Fibroblast of pulmonary artery (primary cell): ENCODE measurements around the gene DMXL2.

Experiments used
- DNase-seq: peaks from one replicate; pipeline ENCODE4 v3.0.0-alpha.2; 2010; ENCODE audit warnings: low read depth
- H3K4me3 ChIP-seq: replicated peaks from 2 replicates; pipeline ENCODE4 v1.5.1; 2011; ENCODE audit warnings: low read depth, mild to moderate bottlenecking, control low read depth, low read length, moderate library complexity
- TF ChIP-seq, protein P1 (sequence below): IDR thresholded peaks from 2 replicates; pipeline ENCODE4 v1.5.1; 2011; ENCODE audit warnings: mild to moderate bottlenecking, control low read depth, low read length, inconsistent platforms; ENCODE audit errors: missing control alignments

DMXL2 gene

DNA sequence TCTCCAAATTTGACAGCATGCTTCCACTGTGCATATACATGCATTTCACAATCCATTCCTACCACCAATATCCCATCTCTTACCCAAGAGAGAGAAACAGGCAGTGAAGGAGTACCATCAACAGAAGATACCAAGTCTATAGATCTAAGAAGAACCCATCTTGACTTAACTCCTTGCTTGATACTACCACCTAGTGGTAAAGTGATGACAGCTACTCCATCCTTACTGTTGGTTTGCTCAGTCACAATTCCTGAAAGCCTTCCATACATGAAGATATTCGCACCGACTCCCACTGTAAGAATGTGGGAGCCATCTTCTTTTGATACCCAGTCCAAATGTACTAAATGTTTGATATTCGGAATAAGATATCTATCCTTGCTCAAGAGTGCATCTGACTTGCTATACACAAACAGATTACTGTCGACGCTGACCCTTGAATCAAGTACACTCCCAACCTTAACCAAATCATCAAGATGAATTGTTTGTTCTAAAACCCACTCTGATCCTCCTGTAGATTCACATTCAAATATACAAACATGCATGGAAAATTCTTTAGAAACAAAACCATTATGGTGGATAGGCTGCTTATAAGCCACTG, 123.1 kb downstream of the DMXL2 start:
- TF ChIP-seq, protein P1, sequence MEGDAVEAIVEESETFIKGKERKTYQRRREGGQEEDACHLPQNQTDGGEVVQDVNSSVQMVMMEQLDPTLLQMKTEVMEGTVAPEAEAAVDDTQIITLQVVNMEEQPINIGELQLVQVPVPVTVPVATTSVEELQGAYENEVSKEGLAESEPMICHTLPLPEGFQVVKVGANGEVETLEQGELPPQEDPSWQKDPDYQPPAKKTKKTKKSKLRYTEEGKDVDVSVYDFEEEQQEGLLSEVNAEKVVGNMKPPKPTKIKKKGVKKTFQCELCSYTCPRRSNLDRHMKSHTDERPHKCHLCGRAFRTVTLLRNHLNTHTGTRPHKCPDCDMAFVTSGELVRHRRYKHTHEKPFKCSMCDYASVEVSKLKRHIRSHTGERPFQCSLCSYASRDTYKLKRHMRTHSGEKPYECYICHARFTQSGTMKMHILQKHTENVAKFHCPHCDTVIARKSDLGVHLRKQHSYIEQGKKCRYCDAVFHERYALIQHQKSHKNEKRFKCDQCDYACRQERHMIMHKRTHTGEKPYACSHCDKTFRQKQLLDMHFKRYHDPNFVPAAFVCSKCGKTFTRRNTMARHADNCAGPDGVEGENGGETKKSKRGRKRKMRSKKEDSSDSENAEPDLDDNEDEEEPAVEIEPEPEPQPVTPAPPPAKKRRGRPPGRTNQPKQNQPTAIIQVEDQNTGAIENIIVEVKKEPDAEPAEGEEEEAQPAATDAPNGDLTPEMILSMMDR = peak; percentile 74
- peak; percentile 66 for DNase-seq
- no peak overlapping the region for H3K4me3 ChIP-seq

DNA sequence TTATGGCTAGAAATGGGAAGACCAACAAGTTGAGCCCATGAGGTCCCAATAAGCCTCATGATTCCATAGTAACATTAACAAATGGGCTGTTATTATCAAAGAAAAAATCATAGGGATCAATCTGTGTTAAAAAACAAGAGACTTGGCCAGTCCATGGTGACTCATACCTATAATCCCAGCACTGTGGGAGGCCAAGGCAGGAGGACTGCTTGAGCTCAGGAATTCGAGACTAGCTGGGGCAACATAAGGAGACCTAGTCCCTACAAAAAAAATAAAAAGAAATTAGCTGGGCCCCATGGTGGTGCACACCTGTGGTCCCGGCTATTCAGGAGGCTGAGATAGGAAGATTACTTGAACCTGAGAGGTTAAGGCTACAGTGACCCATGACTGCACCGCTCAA, 124.8 kb downstream of the DMXL2 start:
- no peak overlapping the region for H3K4me3 ChIP-seq
- TF ChIP-seq, protein P1 = no peak
- no peak for DNase-seq

DNA sequence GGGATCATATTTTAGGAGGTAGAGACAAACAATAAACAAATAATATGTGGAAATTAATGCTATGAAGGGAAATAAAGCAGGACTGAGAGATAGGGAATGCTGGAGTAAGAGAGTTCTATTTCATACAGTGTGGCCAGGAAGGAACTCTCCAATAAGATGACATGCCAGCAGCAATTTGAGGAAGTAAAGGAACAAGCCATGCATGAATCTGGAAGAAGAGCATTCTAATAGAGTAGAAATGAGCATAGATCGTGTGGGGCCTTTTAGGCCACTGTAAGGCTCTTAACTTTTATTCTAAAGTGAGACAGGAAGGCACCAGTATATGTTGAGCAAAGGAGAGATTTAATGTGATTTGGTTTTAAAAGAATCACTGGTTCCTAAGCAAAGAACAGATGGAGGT, 126.3 kb downstream of the DMXL2 start:
- no peak for DNase-seq
- TF ChIP-seq, protein P1 = no peak

DNA sequence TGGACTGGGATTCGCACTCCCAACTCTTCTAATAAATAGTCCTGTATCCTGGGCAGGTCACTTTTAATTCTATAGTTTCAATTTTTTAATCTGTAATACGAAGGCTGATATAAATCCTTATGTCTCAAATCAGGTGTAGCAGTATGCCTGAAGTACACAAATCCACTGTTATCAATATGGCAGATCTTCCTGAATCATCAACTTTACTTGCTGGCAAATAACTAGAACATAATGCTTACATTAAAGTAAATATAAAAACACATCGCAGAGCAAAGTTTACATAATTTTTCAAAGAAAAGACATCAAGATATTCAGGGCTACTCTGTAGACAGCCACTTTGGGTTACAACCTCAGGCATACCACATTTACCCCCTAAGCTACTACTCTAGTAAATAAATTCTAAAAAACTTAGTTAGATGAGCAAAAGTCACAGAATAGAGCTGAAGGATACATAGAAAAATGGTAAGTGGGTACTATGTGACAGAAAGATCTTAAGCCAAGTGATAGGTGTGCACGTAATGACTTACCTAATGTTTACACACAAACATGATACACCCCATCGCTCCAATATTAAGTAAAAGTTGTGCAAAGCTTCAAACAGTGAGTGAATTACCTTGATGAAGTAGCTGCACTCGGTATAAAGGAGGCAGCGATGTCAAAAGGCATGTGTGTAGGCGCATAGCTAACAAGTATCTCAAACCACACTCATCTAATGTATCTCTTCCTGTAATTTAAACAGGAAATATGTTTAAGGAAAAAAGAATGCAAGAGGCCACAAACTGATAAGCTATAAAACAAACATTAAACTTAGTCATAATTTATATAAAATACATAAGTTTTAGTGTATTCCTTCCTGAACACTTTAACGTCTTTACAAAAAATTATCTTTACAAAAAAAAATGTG, 127.9 kb downstream of the DMXL2 start:
- TF ChIP-seq, protein P1 = no peak
- no peak overlapping the region for H3K4me3 ChIP-seq
- DNase-seq = peak; percentile 50

More for the DNA sequence above, 126.3 kb downstream of the DMXL2 start:
- no peak overlapping the region for H3K4me3 ChIP-seq

DNA sequence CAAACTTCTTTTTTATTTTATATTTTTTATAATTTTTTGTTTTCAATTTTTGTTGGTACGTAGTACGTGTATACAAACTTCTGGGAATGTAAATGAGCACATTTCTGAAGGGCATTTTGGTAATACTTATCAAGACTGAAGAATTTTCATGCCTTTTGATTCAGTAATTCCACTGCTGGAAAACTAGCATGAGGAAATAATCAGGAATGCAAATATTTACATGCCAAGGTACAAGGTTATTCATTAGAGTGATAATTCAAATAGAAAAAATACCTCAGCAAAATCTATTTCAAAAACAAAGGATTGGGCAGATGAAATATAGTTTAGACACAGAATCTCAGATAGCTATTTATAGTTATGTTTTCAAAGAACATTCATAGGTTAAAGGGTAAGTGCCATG, 128.7 kb downstream of the DMXL2 start:
- TF ChIP-seq, protein P1 = no peak
- no peak overlapping the region for H3K4me3 ChIP-seq
- DNase-seq = peak; percentile 39

DNA sequence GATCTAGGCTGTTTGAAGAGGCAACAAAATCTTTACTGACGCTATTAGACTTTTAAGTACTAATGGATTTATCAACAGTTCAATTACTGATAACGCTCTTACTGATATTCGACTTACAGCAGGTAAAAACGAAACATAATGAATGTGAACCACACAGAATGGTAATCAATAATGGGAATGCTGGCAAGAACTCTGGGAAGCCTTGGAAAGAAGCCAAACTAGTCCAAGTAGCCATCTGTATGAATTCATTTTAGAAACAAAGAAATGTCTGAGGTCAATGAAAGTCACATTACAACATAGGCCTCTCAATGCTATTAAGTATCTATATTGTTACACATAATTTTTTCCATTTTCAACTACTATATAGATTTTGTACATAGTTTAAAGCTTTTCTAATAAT, 130.0 kb downstream of the DMXL2 start:
- no peak overlapping the region for H3K4me3 ChIP-seq
- TF ChIP-seq, protein P1 = no peak
- no peak for DNase-seq
